Effector memory CD4-positive, alpha-beta T cell (primary cell): Measurements from ENCODE around the gene GNG12.

Experiments used
- DNase-seq, 3 donors: peaks; one replicate each; pipeline ENCODE4 v3.0.0-alpha.2; 2020
- H3K27ac ChIP-seq: 2 replicates; pipeline ENCODE4 v1.7.0; 2013; ENCODE audit warnings: mild to moderate bottlenecking, low read length, moderate library complexity; ENCODE audit not compliant: insufficient read depth, poor library complexity, severe bottlenecking
- H3K27me3 ChIP-seq: replicated peaks from 2 replicates; pipeline ENCODE4 v1.7.0; 2013; ENCODE audit warnings: mild to moderate bottlenecking, low read length; ENCODE audit not compliant: insufficient read depth, control insufficient read depth, poor library complexity, severe bottlenecking
- H3K36me3 ChIP-seq: 2 replicates; pipeline ENCODE4 v1.7.0; 2013; ENCODE audit warnings: mild to moderate bottlenecking, low read length, moderate library complexity; ENCODE audit not compliant: control insufficient read depth, insufficient read depth
- H3K4me1 ChIP-seq: 2 replicates; pipeline ENCODE4 v1.7.0; 2013; ENCODE audit warnings: low read length, mild to moderate bottlenecking; ENCODE audit not compliant: control insufficient read depth, insufficient read depth, poor library complexity, severe bottlenecking
- H3K4me3 ChIP-seq: 2 replicates; pipeline ENCODE4 v1.7.0; 2013; ENCODE audit warnings: low read length, low read depth, mild to moderate bottlenecking; ENCODE audit not compliant: insufficient read depth, poor library complexity, severe bottlenecking
- H3K9me3 ChIP-seq: 2 replicates; pipeline ENCODE4 v1.7.0; 2013; ENCODE audit warnings: mild to moderate bottlenecking, low read length, moderate library complexity; ENCODE audit not compliant: control insufficient read depth

GNG12 gene

DNA sequence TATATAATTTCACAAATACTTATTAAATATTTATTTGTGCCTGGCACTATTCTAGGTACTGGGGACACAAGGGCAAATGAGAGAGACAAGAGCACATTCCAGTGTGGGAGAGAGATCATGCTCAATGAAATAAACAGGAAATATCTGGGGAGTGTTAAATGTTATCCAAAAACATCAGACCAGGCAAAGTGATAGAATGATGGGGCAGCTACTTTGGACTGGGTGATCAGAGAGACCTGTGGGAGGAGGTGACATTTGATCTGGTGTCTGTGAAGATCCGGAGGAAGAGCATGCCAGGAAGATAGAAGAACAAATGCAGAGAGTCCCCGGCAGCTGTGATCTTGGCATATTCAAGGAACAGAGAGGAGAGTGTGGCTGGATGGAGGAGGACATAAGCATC is 27.5 kb upstream of the GNG12 start:
- Histone ChIP-seq H3K9me3 (no peaks in the 10 kb centered on the region), H3K27ac (no peak overlapping the region), H3K4me3 (no peak overlapping the region), H3K36me3 (no peaks in the 10 kb centered on the region), H3K27me3 (no peaks in the 10 kb centered on the region), H3K4me1 (no peaks in the 10 kb centered on the region)
- DNase-seq = no peak

DNA sequence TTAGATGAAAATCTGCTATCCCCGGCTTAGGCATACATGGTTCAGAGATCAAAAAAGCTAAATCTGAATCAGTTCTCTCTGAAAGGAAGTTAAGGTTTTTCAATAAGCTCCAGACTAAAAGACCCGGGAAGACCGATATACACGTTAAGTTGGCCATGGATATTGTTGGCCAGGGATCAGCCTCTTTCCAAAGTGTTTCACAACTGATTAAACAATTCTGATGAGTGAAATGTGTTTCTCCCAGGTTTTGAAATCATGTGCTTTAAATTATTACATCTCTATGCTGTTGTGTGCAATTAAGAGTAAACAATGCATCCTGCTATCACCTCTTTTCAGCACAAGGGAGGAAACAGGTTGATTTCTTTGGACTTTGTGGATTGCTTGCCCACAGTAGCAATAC is 23.7 kb upstream of the GNG12 start:
- DNase-seq = no peak
- Histone ChIP-seq H3K27ac (no peak overlapping the region), H3K4me3 (no peak overlapping the region), H3K36me3 (no peaks in the 10 kb centered on the region), H3K4me1 (no peaks in the 10 kb centered on the region), H3K27me3 (no peaks in the 10 kb centered on the region), H3K9me3 (no peaks in the 10 kb centered on the region)

GRCh38 chr1:67855961-67856360 is 22.7 kb upstream of the GNG12 start:
- Histone ChIP-seq H3K27me3 (no peaks in the 10 kb centered on the region), H3K9me3 (no peaks in the 10 kb centered on the region), H3K36me3 (no peaks in the 10 kb centered on the region), H3K4me3 (no peak overlapping the region), H3K27ac (no peak overlapping the region), H3K4me1 (no peaks in the 10 kb centered on the region)
- DNase-seq = no peak

DNA sequence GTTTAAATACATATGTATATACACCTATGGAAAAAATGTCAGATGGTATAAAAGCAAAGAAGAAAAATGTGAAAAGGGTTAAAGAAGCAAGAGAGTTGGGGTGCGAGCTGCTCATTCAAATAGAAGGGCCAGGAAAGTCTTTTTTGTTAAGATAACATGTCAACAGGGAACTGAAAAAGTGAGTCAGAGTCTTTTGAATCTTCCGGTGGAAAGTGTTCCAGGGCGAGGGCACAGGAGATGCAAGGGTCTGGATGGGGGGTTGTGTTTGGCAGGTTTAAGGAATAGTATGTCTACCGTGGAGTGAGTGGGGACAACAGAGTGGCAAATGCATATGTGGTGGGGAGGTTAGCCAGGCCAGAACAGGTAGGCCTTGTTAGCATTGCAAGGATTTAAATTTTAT is 22.2 kb upstream of the GNG12 start:
- Histone ChIP-seq H3K9me3 (no peaks in the 10 kb centered on the region), H3K27ac (no peak overlapping the region), H3K36me3 (no peaks in the 10 kb centered on the region), H3K27me3 (no peaks in the 10 kb centered on the region), H3K4me1 (no peaks in the 10 kb centered on the region), H3K4me3 (no peak overlapping the region)
- DNase-seq = no peak

GRCh38 chr1:67853704-67854103 is 20.4 kb upstream of the GNG12 start:
- H3K27ac ChIP-seq = no peak overlapping the region
- H3K9me3 ChIP-seq = no peaks in the 10 kb centered on the region
- no peaks in the 10 kb centered on the region for H3K36me3 ChIP-seq
- H3K4me3 ChIP-seq = no peak overlapping the region
- no peaks in the 10 kb centered on the region for H3K27me3 ChIP-seq
- no peaks in the 10 kb centered on the region for H3K4me1 ChIP-seq
- DNase-seq = no peak

DNA sequence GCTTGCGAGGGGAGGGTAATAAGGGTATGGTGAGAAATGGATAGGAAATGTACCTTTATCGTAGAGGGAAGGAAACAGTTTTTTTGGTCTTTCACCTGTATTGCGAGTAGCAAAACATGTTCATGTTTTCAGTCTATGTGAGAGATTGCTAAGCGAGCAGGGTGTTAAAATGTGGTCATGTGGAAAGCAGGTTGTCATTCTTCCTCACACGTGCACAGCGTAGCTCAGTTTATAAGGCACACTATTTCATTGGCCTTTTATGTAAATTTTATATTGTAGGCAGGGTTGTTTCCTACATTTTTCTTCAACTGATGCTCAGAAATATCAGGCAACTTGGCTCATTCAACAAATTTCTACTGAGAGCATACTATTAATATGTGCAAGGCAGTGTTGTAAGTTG is 18.5 kb upstream of the GNG12 start:
- Histone ChIP-seq H3K27ac (no peak overlapping the region), H3K27me3 (no peaks in the 10 kb centered on the region), H3K4me3 (no peak overlapping the region), H3K4me1 (no peaks in the 10 kb centered on the region), H3K9me3 (no peaks in the 10 kb centered on the region), H3K36me3 (no peaks in the 10 kb centered on the region)
- DNase-seq = no peak

DNA sequence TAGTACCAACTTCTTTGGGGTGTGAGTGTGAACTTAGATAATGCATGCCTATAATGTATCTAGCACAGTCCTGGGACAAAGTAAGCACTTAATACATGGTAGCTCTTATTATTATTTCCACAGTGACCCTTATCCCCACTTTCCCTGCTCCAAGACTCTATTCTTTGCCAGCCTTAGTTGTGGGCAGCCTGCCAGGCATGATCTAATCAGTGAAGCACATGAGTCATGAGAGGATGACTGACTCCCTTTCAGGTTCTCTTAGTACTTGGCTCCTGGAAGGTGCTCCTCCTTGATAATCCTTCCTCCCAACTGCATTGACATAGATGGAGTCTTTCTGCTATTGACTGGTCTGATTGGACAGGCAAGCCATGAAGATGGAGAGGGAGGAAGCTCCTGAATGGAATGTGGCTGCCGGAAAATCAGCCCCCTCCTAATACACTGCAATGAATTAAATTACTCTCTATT is 17.4 kb upstream of the GNG12 start:
- Histone ChIP-seq H3K27ac (no peak overlapping the region), H3K27me3 (no peaks in the 10 kb centered on the region), H3K4me3 (no peak overlapping the region), H3K36me3 (no peaks in the 10 kb centered on the region), H3K4me1 (no peaks in the 10 kb centered on the region), H3K9me3 (no peaks in the 10 kb centered on the region)
- DNase-seq = no peak

DNA sequence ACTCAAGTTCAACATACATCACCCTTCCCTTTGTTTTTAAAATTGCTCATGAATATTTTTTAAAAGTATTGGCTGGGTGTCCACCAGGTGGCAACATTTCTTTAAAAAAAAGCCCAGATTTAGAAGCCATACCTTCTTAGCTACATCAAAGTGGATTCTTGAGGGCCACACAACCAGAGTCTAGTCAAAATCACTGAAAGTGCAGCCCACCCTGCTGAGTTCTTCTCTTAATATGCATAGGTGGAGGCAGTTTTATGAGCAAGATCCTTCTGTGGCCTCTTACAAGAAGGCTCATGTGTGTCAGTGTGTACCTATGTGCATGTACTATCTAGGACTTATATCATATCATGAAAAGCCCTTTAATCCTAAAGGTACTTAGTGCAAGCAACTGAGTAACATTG is 16.9 kb upstream of the GNG12 start:
- Histone ChIP-seq H3K4me3 (no peak overlapping the region), H3K27ac (no peak overlapping the region), H3K36me3 (no peaks in the 10 kb centered on the region), H3K27me3 (no peaks in the 10 kb centered on the region), H3K9me3 (no peaks in the 10 kb centered on the region), H3K4me1 (no peaks in the 10 kb centered on the region)
- DNase-seq = no peak

GRCh38 chr1:67847466-67847865 is 14.2 kb upstream of the GNG12 start:
- DNase-seq = no peak
- no peaks in the 10 kb centered on the region for H3K4me1 ChIP-seq
- no peak overlapping the region for H3K27ac ChIP-seq
- H3K9me3 ChIP-seq = no peaks in the 10 kb centered on the region
- no peaks in the 10 kb centered on the region for H3K27me3 ChIP-seq
- H3K4me3 ChIP-seq = no peak overlapping the region
- no peaks in the 10 kb centered on the region for H3K36me3 ChIP-seq

DNA sequence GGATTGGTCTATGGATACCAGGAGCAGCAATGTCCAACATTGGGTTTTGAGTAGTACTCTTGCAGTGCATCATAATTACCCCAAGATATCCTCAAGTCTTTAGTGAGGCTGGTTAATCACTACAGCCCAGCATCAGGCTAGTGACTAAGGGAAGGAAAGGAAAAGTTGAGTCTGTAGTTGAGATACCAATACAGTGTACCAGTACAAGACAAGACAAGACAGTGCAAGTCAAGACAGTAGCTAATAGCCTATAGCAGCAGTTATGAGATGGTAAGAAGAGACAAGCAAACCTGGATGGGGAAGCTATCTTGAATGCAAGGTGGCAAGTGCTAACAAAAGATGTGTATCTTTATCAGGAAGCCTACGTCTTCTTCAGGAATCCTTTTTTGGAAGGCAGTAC is 13.3 kb upstream of the GNG12 start:
- no peaks in the 10 kb centered on the region for H3K36me3 ChIP-seq
- H3K27me3 ChIP-seq = no peaks in the 10 kb centered on the region
- DNase-seq = no peak
- H3K4me3 ChIP-seq = no peak overlapping the region
- H3K9me3 ChIP-seq = no peaks in the 10 kb centered on the region
- H3K4me1 ChIP-seq = no peaks in the 10 kb centered on the region
- no peak overlapping the region for H3K27ac ChIP-seq

GRCh38 chr1:67844988-67845387 is 11.7 kb upstream of the GNG12 start:
- no peaks in the 10 kb centered on the region for H3K27me3 ChIP-seq
- H3K4me1 ChIP-seq = no peaks in the 10 kb centered on the region
- H3K27ac ChIP-seq = no peak overlapping the region

More at GRCh38 chr1:67844988-67845387, 11.7 kb upstream of the GNG12 start:
- Histone ChIP-seq H3K9me3 (no peaks in the 10 kb centered on the region), H3K4me3 (no peak overlapping the region), H3K36me3 (no peaks in the 10 kb centered on the region)
- DNase-seq = no peak
